ENCODE measurements around the gene LILRA2. TPM values are rescaled to one million over a fixed set of nuclear protein-coding genes. Genes with fewer than 3 reads are reported as not detected.
"Not testable (repeated sequence)": the region's sequence is repeated elsewhere in the genome, so short reads cannot be mapped to it uniquely, and the experiment has no call there.

LILRA2 gene
- total RNA-seq, 2 experiments from 2014 or later, result not detected

GRCh38 chr19:54624234-54624633, 50.6 kb downstream of the LILRA2 start:
- POLR2A ChIA-PET, H3K27ac Mint-ChIP-seq, DNase-seq: not testable (repeated sequence)

DNA sequence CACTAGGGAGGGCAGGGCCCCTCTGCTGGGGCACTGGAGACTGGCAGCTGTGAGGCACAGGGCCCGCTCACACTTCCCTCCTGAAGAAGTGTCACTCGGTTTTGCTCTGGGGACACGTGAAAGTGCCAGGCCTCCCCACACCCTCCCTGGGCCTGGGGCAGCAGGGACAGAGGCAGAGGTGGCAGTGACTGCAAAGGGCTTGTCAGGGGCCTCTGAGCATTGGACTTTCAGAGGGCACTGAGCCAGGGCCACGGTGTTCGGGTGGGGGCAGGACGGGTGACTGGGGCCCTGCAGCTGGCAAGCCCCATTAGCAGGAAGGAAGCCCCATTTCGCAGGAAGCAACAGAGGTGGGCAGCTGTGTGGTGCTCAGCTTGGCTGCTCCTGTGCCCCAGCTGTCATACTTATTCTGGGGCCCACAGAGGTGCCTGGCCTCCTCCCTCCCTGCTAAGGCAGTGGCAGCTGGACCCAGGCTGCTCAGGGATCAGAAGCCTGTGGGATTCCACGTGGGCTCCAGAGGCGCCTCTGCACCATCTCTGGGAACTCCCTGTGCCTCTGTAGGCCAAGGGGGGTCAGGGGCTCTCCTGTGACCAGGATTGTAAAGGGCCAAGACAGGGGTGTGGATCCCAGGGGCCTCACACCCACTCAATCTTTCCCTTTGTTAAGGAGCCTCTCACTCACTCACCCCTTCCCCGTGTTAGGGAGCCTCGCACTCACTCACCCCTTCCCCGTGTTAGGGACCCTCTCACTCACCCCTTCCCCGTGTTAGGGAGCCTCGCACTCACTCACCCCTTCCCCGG, 51.5 kb downstream of the LILRA2 start:
- H3K36me3 Mint-ChIP-seq; H3K27ac Mint-ChIP-seq; H3K4me3 Mint-ChIP-seq; H3K9me3 Mint-ChIP-seq; POLR2A ChIA-PET; DNase-seq; CTCF ChIA-PET; intact Hi-C loops (cut with micrococcal nuclease); H3K4me1 Mint-ChIP-seq (ENCODE audit: low read depth): not testable (repeated sequence)
- H3K27me3 Mint-ChIP-seq, result peaks cover 24% of the 10 kb centered on the region

More at GRCh38 chr19:54624234-54624633, 50.6 kb downstream of the LILRA2 start:
- H3K9me3 Mint-ChIP-seq; H3K36me3 Mint-ChIP-seq; CTCF ChIA-PET; H3K4me3 Mint-ChIP-seq; H3K4me1 Mint-ChIP-seq (ENCODE audit: low read depth); intact Hi-C loops (cut with micrococcal nuclease): not testable (repeated sequence)
- peaks cover 19% of the 10 kb centered on the region for H3K27me3 Mint-ChIP-seq

DNA sequence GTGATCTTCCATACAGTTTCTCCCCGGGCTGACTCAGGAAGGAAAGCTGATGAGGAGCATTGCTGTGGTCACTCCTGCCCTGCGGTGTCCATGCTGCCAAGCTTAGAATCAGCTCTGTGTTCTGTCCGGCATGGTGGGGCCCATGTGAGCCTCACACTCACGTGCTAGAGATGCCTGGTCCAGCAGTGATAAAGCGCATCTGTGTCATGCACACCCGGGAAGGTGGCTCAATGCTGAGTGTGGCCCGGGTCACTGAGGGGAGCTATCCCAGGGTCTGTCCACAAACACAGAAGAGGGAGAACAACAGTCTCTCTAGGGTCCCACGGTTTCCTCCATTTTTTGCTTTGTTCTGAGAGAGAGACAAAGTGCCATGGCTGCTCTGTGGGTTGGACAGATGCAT, 53.2 kb downstream of the LILRA2 start:
- H3K4me3 Mint-ChIP-seq, result no peak overlapping the region
- H3K9me3 Mint-ChIP-seq, result no peaks in the 10 kb centered on the region
- no peak overlapping the region for H3K27ac Mint-ChIP-seq
- POLR2A ChIA-PET, result no interaction called here
- no peaks in the 10 kb centered on the region for H3K36me3 Mint-ChIP-seq
- intact Hi-C loops (cut with micrococcal nuclease), result no loop called here
- CTCF ChIA-PET, result no interaction called here
- peaks cover 31% of the 10 kb centered on the region for H3K27me3 Mint-ChIP-seq
- DNase-seq, result no peak
- peaks cover 2% of the 10 kb centered on the region for H3K4me1 Mint-ChIP-seq (ENCODE audit: low read depth)

DNA sequence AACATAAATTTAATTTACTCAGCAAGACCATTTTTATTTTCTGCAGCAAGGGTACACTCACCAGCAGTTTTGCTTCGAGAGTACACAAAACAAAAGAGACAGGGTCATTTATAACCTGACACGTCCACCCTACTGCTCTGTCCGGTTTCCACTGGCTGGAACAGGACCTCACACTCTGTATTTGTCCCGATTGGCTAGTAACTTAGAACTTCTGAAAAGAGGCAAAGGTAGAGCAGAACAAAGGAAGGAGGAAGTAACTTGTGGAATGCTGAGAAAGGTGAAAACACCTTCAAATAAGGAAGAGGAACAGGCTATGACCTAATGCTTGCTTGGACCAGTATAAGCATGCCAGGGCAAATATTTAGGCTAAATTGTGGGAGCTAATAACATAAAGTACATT, 54.3 kb downstream of the LILRA2 start:
- H3K9me3 Mint-ChIP-seq; H3K36me3 Mint-ChIP-seq; H3K4me3 Mint-ChIP-seq; DNase-seq; POLR2A ChIA-PET; H3K27ac Mint-ChIP-seq; CTCF ChIA-PET; intact Hi-C loops (cut with micrococcal nuclease); H3K4me1 Mint-ChIP-seq (ENCODE audit: low read depth): not testable (repeated sequence)
- peaks cover 37% of the 10 kb centered on the region for H3K27me3 Mint-ChIP-seq

DNA sequence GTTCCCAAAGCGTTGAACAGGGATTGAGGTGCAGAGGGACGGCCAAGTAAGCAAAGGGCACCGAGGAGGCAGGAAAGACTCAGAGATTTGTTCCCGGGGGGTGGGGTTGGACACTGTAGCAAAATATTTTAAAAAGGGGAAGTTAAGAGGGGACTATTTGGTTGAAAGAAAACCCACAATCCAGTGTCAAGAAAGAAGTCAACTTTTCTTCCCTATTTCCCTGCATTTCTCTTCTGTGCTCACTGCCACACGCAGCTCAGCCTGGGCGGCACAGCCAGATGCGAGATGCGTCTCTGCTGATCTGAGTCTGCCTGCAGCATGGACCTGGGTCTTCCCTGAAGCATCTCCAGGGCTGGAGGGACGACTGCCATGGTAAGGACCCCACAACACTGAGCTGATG, 56.7 kb downstream of the LILRA2 start, which contains the start of gene LILRB1:
Gene LILRB1 (plus strand): TSS at position 223 of the 400 bp plus-strand sequence. CDS start 590 bp downstream, outside the sequence.
- intact Hi-C loops (cut with micrococcal nuclease); DNase-seq; H3K4me1 Mint-ChIP-seq (ENCODE audit: low read depth); H3K27ac Mint-ChIP-seq; H3K4me3 Mint-ChIP-seq; H3K36me3 Mint-ChIP-seq; CTCF ChIA-PET; POLR2A ChIA-PET; H3K9me3 Mint-ChIP-seq: not testable (repeated sequence)
- H3K27me3 Mint-ChIP-seq, result peaks cover 31% of the 10 kb centered on the region

DNA sequence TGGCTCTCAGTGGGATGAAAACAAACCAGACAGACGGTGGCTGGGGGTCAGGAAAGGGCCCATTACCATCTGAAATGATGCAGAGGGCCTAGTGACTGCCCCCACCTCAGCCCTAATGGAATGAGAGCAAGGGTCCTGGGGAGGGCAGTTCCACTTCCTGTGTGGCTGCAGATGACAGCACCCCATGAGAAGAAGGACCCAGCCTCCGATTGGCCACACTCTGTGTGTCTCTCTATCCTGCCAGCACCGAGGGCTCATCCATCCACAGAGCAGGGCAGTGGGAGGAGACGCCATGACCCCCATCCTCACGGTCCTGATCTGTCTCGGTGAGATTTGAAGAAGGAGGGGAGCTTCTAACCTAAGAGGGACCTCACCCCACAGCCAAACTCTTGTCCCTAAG, 57.2 kb downstream of the LILRA2 start:
- POLR2A ChIA-PET, result no interaction called here
- intact Hi-C loops (cut with micrococcal nuclease), result no loop called here
- Mint-ChIP-seq H3K27ac (no peak overlapping the region), H3K27me3 (peaks cover 28% of the 10 kb centered on the region), H3K4me3 (no peak overlapping the region), H3K4me1 (ENCODE audit: low read depth) (peaks cover 2% of the 10 kb centered on the region), H3K36me3 (no peaks in the 10 kb centered on the region), H3K9me3 (no peaks in the 10 kb centered on the region)
- DNase-seq, result no peak
- CTCF ChIA-PET, result no interaction called here

- H3K4me1 Mint-ChIP-seq (ENCODE audit: low read depth); DNase-seq; H3K9me3 Mint-ChIP-seq; H3K4me3 Mint-ChIP-seq; POLR2A ChIA-PET; CTCF ChIA-PET; H3K36me3 Mint-ChIP-seq; H3K27ac Mint-ChIP-seq; intact Hi-C loops (cut with micrococcal nuclease): not testable (repeated sequence)
- H3K27me3 Mint-ChIP-seq, result peaks cover 25% of the 10 kb centered on the region
Measured at GRCh38 chr19:54631489-54632337, 58.1 kb downstream of the LILRA2 start.

DNA sequence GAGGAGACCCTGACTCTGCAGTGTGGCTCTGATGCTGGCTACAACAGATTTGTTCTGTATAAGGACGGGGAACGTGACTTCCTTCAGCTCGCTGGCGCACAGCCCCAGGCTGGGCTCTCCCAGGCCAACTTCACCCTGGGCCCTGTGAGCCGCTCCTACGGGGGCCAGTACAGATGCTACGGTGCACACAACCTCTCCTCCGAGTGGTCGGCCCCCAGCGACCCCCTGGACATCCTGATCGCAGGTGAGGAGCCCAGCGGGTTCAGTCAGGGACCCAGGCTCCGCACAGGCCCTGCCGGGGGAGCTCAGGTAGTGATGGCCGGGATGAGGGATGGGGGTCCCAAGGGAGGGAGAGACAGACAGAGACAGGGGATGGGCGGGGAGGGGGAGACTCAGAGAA, 58.9 kb downstream of the LILRA2 start:
- peaks cover 25% of the 10 kb centered on the region for H3K27me3 Mint-ChIP-seq
- DNase-seq; H3K4me3 Mint-ChIP-seq; intact Hi-C loops (cut with micrococcal nuclease); H3K4me1 Mint-ChIP-seq (ENCODE audit: low read depth); H3K9me3 Mint-ChIP-seq; H3K36me3 Mint-ChIP-seq; CTCF ChIA-PET; POLR2A ChIA-PET; H3K27ac Mint-ChIP-seq: not testable (repeated sequence)

DNA sequence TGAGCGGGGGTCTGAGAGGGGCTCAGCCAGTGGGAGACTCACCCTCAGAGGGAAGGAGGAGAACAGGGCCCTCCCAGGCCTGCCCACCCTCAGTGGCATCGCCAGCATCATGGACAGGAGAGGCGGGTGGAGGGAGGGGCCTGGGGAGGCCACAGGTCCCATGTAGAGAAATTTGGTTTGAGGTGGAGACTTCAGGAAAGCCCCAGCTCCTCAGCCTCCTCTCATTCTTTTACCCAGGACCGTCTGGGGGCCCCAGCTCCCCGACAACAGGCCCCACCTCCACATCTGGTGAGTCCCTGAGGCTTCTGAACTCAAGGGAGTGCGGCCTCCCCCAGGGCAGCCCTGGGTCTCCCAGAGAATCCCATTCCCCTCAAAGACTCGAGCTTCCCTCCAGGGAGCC, 59.8 kb downstream of the LILRA2 start:
- no peaks in the 10 kb centered on the region for H3K36me3 Mint-ChIP-seq
- H3K27me3 Mint-ChIP-seq, result peaks cover 22% of the 10 kb centered on the region
- CTCF ChIA-PET, result no interaction called here
- POLR2A ChIA-PET, result no interaction called here
- no peak overlapping the region for H3K27ac Mint-ChIP-seq
- H3K9me3 Mint-ChIP-seq, result no peaks in the 10 kb centered on the region
- intact Hi-C loops (cut with micrococcal nuclease), result no loop called here
- H3K4me3 Mint-ChIP-seq, result no peak overlapping the region
- DNase-seq, result no peak
- peaks cover 2% of the 10 kb centered on the region for H3K4me1 Mint-ChIP-seq (ENCODE audit: low read depth)

DNA sequence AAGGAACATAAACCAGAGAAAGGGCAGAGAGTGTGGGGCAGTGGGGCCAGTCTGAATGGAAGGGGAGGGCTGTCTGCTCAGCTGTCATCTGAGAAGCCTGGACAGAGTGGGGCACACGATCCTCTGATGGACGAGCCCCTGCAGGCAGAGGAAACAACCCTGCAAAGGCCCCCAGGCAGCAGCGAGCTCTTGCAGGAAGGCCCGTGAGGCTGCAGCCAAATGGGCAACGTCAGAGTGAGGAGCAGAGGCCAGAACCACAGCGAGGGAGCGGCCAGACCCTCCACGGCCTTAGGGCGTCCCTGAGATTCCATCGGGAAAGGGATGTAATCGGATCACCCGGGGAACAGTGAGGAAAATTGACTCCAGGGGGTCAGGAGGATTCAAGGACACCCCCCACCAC, 62.5 kb downstream of the LILRA2 start:
- H3K27ac Mint-ChIP-seq; DNase-seq; intact Hi-C loops (cut with micrococcal nuclease); H3K9me3 Mint-ChIP-seq; H3K4me3 Mint-ChIP-seq; H3K36me3 Mint-ChIP-seq; POLR2A ChIA-PET; H3K4me1 Mint-ChIP-seq (ENCODE audit: low read depth); CTCF ChIA-PET: not testable (repeated sequence)
- peaks cover 16% of the 10 kb centered on the region for H3K27me3 Mint-ChIP-seq

- ChIA-PET CTCF (no interaction called here), POLR2A (no interaction called here)
- H3K27me3 Mint-ChIP-seq, result peaks cover 11% of the 10 kb centered on the region
- H3K27ac Mint-ChIP-seq, result no peak overlapping the region
- no peak for DNase-seq
- no peaks in the 10 kb centered on the region for H3K9me3 Mint-ChIP-seq
- H3K4me1 Mint-ChIP-seq (ENCODE audit: low read depth), result no peaks in the 10 kb centered on the region
- no peak overlapping the region for H3K4me3 Mint-ChIP-seq
- no peaks in the 10 kb centered on the region for H3K36me3 Mint-ChIP-seq
- intact Hi-C loops (cut with micrococcal nuclease), result no loop called here
Measured at GRCh38 chr19:54638683-54639082, 65.1 kb downstream of the LILRA2 start.
